GM12878 (cell line): ENCODE results near the gene OTUB2. TPM values are rescaled to one million over a fixed set of nuclear protein-coding genes. Genes with fewer than 3 reads are reported as not detected.

Experiments used
- ATAC-seq: fragments of 200-7000 bp; cut with Tn5 transposase; 3 replicates; pipeline ENCODE4 v1.9.1; 2020; ENCODE audit warnings: mild to moderate bottlenecking, moderate library complexity
- BruUV-seq: library from RNA; stranded (reverse); fragments of 400-500 nt; replicated peaks from 2 replicates; lab custom pipeline; 2021; lab: Mats Ljungman, UMichigan
- CTCF ChIA-PET: fragments of 300-600 bp; sonication (Branson Sonifier 250); formaldehyde crosslinking; extraction: SDS; loops from one replicate; lab custom pipeline; 2021; ENCODE audit warnings: inconsistent platforms; lab: Yijun Ruan, JAX
- POLR2A ChIA-PET: fragments of 350-600 bp; formaldehyde crosslinking; extraction: SDS; loops from one replicate; lab custom pipeline; 2021; ENCODE audit warnings: inconsistent platforms; lab: Charles Lee
- RAD21 ChIA-PET: fragments of 300-600 bp; sonication (Branson Sonifier 250); formaldehyde crosslinking; loops from one replicate; lab custom pipeline; 2023; ENCODE audit warnings: antibody characterized with exemption; ENCODE audit not compliant: unreplicated experiment; lab: Charles Lee
- SMC1A ChIA-PET: fragments of 300-600 bp; sonication (Branson Sonifier 250); formaldehyde crosslinking; loops from one replicate; lab custom pipeline; 2023; ENCODE audit not compliant: unreplicated experiment, uncharacterized antibody; lab: Charles Lee
- DNase-seq: peaks from one replicate; pipeline ENCODE4 v3.0.0-alpha.2; 2011; ENCODE audit warnings: low read depth, low spot score
- FAIRE-seq: peaks from 3 replicates; lab custom pipeline; 2011; peaks lifted over from hg19 to GRCh38; lab: Jason Lieb, UNC
- H2AFZ ChIP-seq: 2 replicates; pipeline ENCODE4 v1.6.0; 2011; ENCODE audit warnings: low read depth, low read length, control low read depth; ENCODE audit not compliant: control insufficient read depth
- H3K27ac ChIP-seq: 2 replicates; pipeline ENCODE4 v1.5.1; 2011; ENCODE audit warnings: control low read depth; ENCODE audit not compliant: control insufficient read depth, insufficient read depth
- H3K27me3 ChIP-seq, 2 experiments: replicated peaks in 1 of 2; 2 replicates each; pipeline versions ENCODE4 v1.6.0 to v1.6.1; 2011; ENCODE audit warnings: low read length in 1 of 2; ENCODE audit not compliant: control insufficient read depth in 2 of 2, insufficient read depth in 2 of 2
- H3K36me3 ChIP-seq, 2 experiments: 2 replicates each; pipeline ENCODE4 v1.5.1; 2011; ENCODE audit warnings: low read length in 1 of 2; ENCODE audit not compliant: control insufficient read depth in 2 of 2, insufficient read depth in 2 of 2
- H3K4me1 ChIP-seq: 2 replicates; pipeline ENCODE4 v1.6.1; 2011; ENCODE audit warnings: mild to moderate bottlenecking, low read length, moderate library complexity, mixed read lengths; ENCODE audit not compliant: control insufficient read depth, insufficient read depth
- H3K4me2 ChIP-seq: 2 replicates; pipeline ENCODE4 v1.6.0; 2011; ENCODE audit warnings: control low read depth; ENCODE audit not compliant: control insufficient read depth, insufficient read depth
- H3K4me3 ChIP-seq: fragments of 200-600 bp; sonication (generic); 2 replicates; pipeline ENCODE4 v1.5.1; 2016
- H3K79me2 ChIP-seq: 2 replicates; pipeline ENCODE4 v1.6.0; 2011; ENCODE audit warnings: low read length; ENCODE audit not compliant: control insufficient read depth, insufficient read depth
- H3K9ac ChIP-seq: 2 replicates; pipeline ENCODE4 v1.8.0; 2011; ENCODE audit warnings: low read length, control low read depth, mixed read lengths; ENCODE audit not compliant: control insufficient read depth, insufficient read depth
- H3K9me3 ChIP-seq: replicated peaks from 3 replicates; pipeline ENCODE4 v1.5.1; 2011; ENCODE audit warnings: mild to moderate bottlenecking, low read length; ENCODE audit not compliant: control insufficient read depth, insufficient read depth
- H4K20me1 ChIP-seq: 2 replicates; pipeline ENCODE4 v1.6.0; 2011; ENCODE audit not compliant: control insufficient read depth, insufficient read depth
- CBX5 ChIP-seq: sonication (generic); IDR thresholded peaks from 2 replicates; pipeline ENCODE4 v1.6.1; 2016; ENCODE audit warnings: low read depth, moderate library complexity, mild to moderate bottlenecking, inconsistent platforms
- CHD1 ChIP-seq: IDR thresholded peaks from 2 replicates; pipeline ENCODE4 v1.6.1; 2012; ENCODE audit warnings: low read depth, low read length, improper control_type of control experiment
- CHD2 ChIP-seq: IDR thresholded peaks from 2 replicates; pipeline ENCODE4 v1.6.1; 2011; ENCODE audit warnings: low read depth, low read length, improper control_type of control experiment, borderline replicate concordance
- JUNB ChIP-seq: IDR thresholded peaks from 2 replicates; pipeline ENCODE4 v1.6.1; 2016; ENCODE audit warnings: antibody characterized with exemption, mild to moderate bottlenecking
- RB1 ChIP-seq: fragments of 450-650 bp; formaldehyde crosslinking; IDR thresholded peaks from 2 replicates; pipeline ENCODE4 v1.6.1; 2017; ENCODE audit warnings: mild to moderate bottlenecking, borderline replicate concordance
- SIN3A ChIP-seq: IDR thresholded peaks from 2 replicates; pipeline ENCODE4 v1.6.1; 2012; ENCODE audit warnings: low read depth, low read length, improper control_type of control experiment
- TCF3 ChIP-seq: IDR thresholded peaks from 2 replicates; pipeline ENCODE4 v1.6.1; 2012; ENCODE audit warnings: low read depth, mild to moderate bottlenecking, low read length, borderline replicate concordance; ENCODE audit not compliant: insufficient read depth
- WGBS: methylation state at CpG from one replicate; pipeline ENCODE4 v1.1.6; 2016; ENCODE audit warnings: low lambda C conversion rate; ENCODE audit not compliant: insufficient replicate concordance, insufficient coverage; ENCODE audit errors: missing lambda C conversion rate; 5-methylcytosine and 5-hydroxymethylcytosine counted together
- in situ Hi-C: fragments of 300-500 bp; cut with MboI; formaldehyde crosslinking; loops from 9 replicates; pipeline ENCODE4 v1.14.3; 2018; ENCODE audit warnings: mixed read lengths
- intact Hi-C: fragments of 100-400 bp; cut with micrococcal nuclease; formaldehyde crosslinking; loops from one replicate; pipeline ENCODE4 v1.14.2; 2022; ENCODE audit not compliant: unreplicated experiment
- polyA plus RNA-seq, 11 experiments: library from polyadenylated mRNA; depleted of rRNA in 4 of 11; unstranded in 6 of 11; stranded (reverse) in 5 of 11; fragments of >200 nt; fragmentation: Nextera tagmentation in 4 of 11; fragmentation: Illumina TruSeq in 1 of 11; extraction: Ambion mirVana in 4 of 11; extraction: Trizol in 1 of 11; gene quantifications; 1 replicate in 1 of 11; 2 replicates in 10 of 11; pipeline versions ENCODE4 v1.2.1 to v1.2.3, GENCODE V29; 2011 to 2016; ENCODE audit warnings: inconsistent platforms in 2 of 11, missing spikeins in 2 of 11, low read depth in 1 of 11
- total RNA-seq, 4 experiments: library from RNA; depleted of rRNA in 3 of 4; stranded (reverse); fragments of >200 nt in 3 of 4; fragmentation: Illumina TruSeq in 1 of 4; extraction: Trizol in 1 of 4; gene quantifications; 2 replicates each; pipeline versions ENCODE4 v1.2.1 to v1.2.3, GENCODE V29; 2013 to 2021
- TF ChIP-seq, protein P1 (sequence below): fragments of 450-650 bp; IDR thresholded peaks from 2 replicates; pipeline ENCODE4 v1.6.1; 2016; ENCODE audit warnings: mild to moderate bottlenecking
- TF ChIP-seq, protein P2 (sequence below): fragments of 150-350 bp; IDR thresholded peaks from 2 replicates; pipeline ENCODE4 v1.6.1; 2016; ENCODE audit warnings: low read depth, low read length
- TF ChIP-seq, protein P3 (sequence below): IDR thresholded peaks from 2 replicates; pipeline ENCODE4 v1.6.1; 2011; ENCODE audit warnings: mild to moderate bottlenecking, low read depth, low read length, moderate library complexity; ENCODE audit not compliant: insufficient replicate concordance

OTUB2 gene
- total and polyA plus RNA-seq, 10 of the 15 experiments (the other 5 are each of a cell fraction or from before 2014, with no cell fraction given) = 0.05 to 0.82 (median 0.43) TPM

DNA sequence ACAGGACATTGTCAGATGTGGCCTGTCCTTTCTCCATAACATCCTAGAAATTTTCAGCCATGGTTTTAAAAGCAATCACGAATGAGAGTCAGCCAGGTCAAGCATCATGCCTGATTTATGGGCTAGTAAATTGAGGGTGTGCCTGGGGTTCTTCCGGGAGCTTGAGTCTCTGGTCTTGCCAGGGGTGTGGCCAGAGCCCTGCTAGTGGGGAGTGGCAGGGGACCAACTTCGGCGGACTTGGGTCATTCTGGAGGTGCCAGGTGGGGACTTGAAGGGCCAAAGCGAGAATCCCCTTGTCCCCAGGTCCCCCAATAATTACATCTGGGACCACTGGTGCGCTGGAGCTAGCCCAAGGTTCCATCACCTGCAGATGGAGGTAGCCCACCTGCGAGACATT lies 5.7 kb downstream of the OTUB2 start (continued):
- no peak for TF ChIP-seq CHD1
- TF ChIP-seq, protein P1, sequence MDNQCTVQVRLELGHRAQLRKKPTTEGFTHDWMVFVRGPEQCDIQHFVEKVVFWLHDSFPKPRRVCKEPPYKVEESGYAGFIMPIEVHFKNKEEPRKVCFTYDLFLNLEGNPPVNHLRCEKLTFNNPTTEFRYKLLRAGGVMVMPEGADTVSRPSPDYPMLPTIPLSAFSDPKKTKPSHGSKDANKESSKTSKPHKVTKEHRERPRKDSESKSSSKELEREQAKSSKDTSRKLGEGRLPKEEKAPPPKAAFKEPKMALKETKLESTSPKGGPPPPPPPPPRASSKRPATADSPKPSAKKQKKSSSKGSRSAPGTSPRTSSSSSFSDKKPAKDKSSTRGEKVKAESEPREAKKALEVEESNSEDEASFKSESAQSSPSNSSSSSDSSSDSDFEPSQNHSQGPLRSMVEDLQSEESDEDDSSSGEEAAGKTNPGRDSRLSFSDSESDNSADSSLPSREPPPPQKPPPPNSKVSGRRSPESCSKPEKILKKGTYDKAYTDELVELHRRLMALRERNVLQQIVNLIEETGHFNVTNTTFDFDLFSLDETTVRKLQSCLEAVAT = no peak

GRCh38 chr14:94034886-94035285 lies 8.7 kb downstream of the OTUB2 start:
- BruUV-seq = no TSS peak

More at GRCh38 chr14:94034886-94035285, 8.7 kb downstream of the OTUB2 start:
- H4K20me1 ChIP-seq = no peaks in the 10 kb centered on the region
- CTCF ChIA-PET = interaction anchor here (0.8 to 8.5 kb wide), 13 partner anchors 9 to 144 kb away, joined by 3 to 221 read pairs (median 8); partner anchors contain the start of genes DDX24, IFI27L1 and OTUB2
- TF ChIP-seq CBX5 (no peak), JUNB (no peak), RB1 (no peak), TCF3 (no peak), SIN3A (no peak), CHD2 (no peak)
- TF ChIP-seq, protein P2, sequence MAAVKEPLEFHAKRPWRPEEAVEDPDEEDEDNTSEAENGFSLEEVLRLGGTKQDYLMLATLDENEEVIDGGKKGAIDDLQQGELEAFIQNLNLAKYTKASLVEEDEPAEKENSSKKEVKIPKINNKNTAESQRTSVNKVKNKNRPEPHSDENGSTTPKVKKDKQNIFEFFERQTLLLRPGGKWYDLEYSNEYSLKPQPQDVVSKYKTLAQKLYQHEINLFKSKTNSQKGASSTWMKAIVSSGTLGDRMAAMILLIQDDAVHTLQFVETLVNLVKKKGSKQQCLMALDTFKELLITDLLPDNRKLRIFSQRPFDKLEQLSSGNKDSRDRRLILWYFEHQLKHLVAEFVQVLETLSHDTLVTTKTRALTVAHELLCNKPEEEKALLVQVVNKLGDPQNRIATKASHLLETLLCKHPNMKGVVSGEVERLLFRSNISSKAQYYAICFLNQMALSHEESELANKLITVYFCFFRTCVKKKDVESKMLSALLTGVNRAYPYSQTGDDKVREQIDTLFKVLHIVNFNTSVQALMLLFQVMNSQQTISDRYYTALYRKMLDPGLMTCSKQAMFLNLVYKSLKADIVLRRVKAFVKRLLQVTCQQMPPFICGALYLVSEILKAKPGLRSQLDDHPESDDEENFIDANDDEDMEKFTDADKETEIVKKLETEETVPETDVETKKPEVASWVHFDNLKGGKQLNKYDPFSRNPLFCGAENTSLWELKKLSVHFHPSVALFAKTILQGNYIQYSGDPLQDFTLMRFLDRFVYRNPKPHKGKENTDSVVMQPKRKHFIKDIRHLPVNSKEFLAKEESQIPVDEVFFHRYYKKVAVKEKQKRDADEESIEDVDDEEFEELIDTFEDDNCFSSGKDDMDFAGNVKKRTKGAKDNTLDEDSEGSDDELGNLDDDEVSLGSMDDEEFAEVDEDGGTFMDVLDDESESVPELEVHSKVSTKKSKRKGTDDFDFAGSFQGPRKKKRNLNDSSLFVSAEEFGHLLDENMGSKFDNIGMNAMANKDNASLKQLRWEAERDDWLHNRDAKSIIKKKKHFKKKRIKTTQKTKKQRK = no peak
- TF ChIP-seq, protein P3, sequence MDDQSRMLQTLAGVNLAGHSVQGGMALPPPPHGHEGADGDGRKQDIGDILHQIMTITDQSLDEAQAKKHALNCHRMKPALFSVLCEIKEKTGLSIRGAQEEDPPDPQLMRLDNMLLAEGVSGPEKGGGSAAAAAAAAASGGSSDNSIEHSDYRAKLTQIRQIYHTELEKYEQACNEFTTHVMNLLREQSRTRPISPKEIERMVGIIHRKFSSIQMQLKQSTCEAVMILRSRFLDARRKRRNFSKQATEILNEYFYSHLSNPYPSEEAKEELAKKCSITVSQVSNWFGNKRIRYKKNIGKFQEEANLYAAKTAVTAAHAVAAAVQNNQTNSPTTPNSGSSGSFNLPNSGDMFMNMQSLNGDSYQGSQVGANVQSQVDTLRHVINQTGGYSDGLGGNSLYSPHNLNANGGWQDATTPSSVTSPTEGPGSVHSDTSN = no peak
- intact Hi-C loops (no loop called here), in situ Hi-C loops (loop anchor here (5.0 kb wide), 2 partner anchors 102 to 147 kb away; no protein-coding TSS in a partner anchor)
- 0 out of 4 replicates have a peak, but pooled peaks cover 0 to 5% of the 10 kb centered on the region in 2 experiments for H3K27me3 ChIP-seq
- RAD21 ChIA-PET = interaction anchor here (0.7 to 5.1 kb wide), 3 partner anchors 95 to 381 kb away, joined by 4 to 82 read pairs (median 15); no protein-coding TSS in a partner anchor
- SMC1A ChIA-PET = interaction anchor here (0.9 to 4.8 kb wide), 11 partner anchors 14 to 146 kb away, joined by 3 to 73 read pairs (median 3); no protein-coding TSS in a partner anchor
- H3K4me1 ChIP-seq = no peaks in the 10 kb centered on the region
- DNase-seq (no peak), ATAC-seq (no peak), FAIRE-seq (no peak)
- 81% methylated on average over 3 of the region's 3 CpGs for WGBS
- POLR2A ChIA-PET = interaction anchor here (1.2 kb wide), 1 partner anchor 9 kb away, joined by 4 read pairs; the partner anchor contains the start of gene OTUB2
- no peak overlapping the region for H3K4me3 ChIP-seq
- H3K4me2 ChIP-seq = no peak overlapping the region
- no peaks in the 10 kb centered on the region for H3K36me3 ChIP-seq
- H3K27ac ChIP-seq = no peak overlapping the region
- H3K9me3 ChIP-seq = no peaks in the 10 kb centered on the region
- H3K9ac ChIP-seq = no peak overlapping the region
- H2AFZ ChIP-seq = no peak overlapping the region
- H3K79me2 ChIP-seq = no peaks in the 10 kb centered on the region
